SK-N-SH (cell line): ENCODE results near the gene FRYL. TPM values are rescaled to one million over a fixed set of nuclear protein-coding genes. Genes with fewer than 3 reads are reported as not detected.

ENCODE experiments used
- CTCF ChIA-PET: fragments of 300-600, 350-600 bp; formaldehyde crosslinking; extraction: SDS; loops from one replicate; lab custom pipeline; 2021; lab: Yijun Ruan, JAX
- POLR2A ChIA-PET: fragments of 350-600 bp; sonication (Branson Sonifier 250); formaldehyde crosslinking; extraction: SDS; loops from one replicate; lab custom pipeline; 2020; ENCODE audit warnings: antibody characterized with exemption, inconsistent platforms; lab: Yijun Ruan, JAX
- DNase-seq: peaks from one replicate; pipeline ENCODE4 v3.0.0; 2012
- H2AFZ ChIP-seq: fragments of 200-600 bp; sonication (generic); 2 replicates; pipeline ENCODE4 v1.8.1; 2016; ENCODE audit warnings: antibody characterized with exemption, mild to moderate bottlenecking, low read depth
- H3F3A ChIP-seq: fragments of 200-600 bp; sonication (generic); replicated peaks from 2 replicates; pipeline ENCODE3; 2016; ENCODE audit warnings: antibody characterized with exemption, mild to moderate bottlenecking; ENCODE audit not compliant: insufficient read depth
- H3K27ac ChIP-seq, 2 experiments: fragments of 200-500 bp in 1 of 2; fragments of 200-600 bp in 1 of 2; sonication (Bioruptor generic) in 1 of 2; sonication (generic), shearing (Covaris generic) in 1 of 2; 2 replicates each; pipeline versions ENCODE4 v1.5.1 to v1.6.1; 2014 to 2016; ENCODE audit warnings: low read depth in 2 of 2, inconsistent platforms in 1 of 2, low read length in 1 of 2, mild to moderate bottlenecking in 1 of 2, mixed read lengths in 1 of 2
- H3K27me3 ChIP-seq: fragments of 200-600 bp; sonication (generic), shearing (Covaris generic); 2 replicates; pipeline ENCODE4 v1.6.1; 2016; ENCODE audit warnings: mixed run types; ENCODE audit not compliant: insufficient read depth
- H3K36me3 ChIP-seq, 2 experiments: fragments of 200-500 bp in 1 of 2; fragments of 200-600 bp in 1 of 2; sonication (Bioruptor generic) in 1 of 2; sonication (generic) in 1 of 2; replicated peaks in 1 of 2; 2 replicates each; pipeline versions ENCODE3 to v1.5.1; 2014 to 2016; ENCODE audit warnings: low read length in 1 of 2, mild to moderate bottlenecking in 1 of 2; ENCODE audit not compliant: insufficient read depth in 2 of 2, control insufficient read depth in 1 of 2
- H3K4me1 ChIP-seq, 2 experiments: fragments of 200-500 bp in 1 of 2; fragments of 200-600 bp in 1 of 2; sonication (Bioruptor generic) in 1 of 2; sonication (generic), shearing (Covaris generic) in 1 of 2; 2 replicates each; pipeline versions ENCODE4 v1.5.1 to v1.6.1; 2014 to 2016; ENCODE audit warnings: low read depth in 1 of 2, low read length in 1 of 2, mixed run types in 1 of 2; ENCODE audit not compliant: insufficient read depth in 2 of 2, control insufficient read depth in 1 of 2
- H3K4me2 ChIP-seq: fragments of 200-600 bp; sonication (generic), shearing (Covaris generic); 2 replicates; pipeline ENCODE4 v1.6.1; 2017; ENCODE audit warnings: mixed run types
- H3K4me3 ChIP-seq, 2 experiments: fragments of 200-500 bp in 1 of 2; fragments of 200-600 bp in 1 of 2; sonication (Bioruptor generic) in 1 of 2; sonication (generic), shearing (Covaris generic) in 1 of 2; 2 replicates each; pipeline versions ENCODE4 v1.5.1 to v1.8.1; 2014 to 2016; ENCODE audit warnings: low read depth in 2 of 2, inconsistent platforms in 1 of 2, low read length in 1 of 2, mild to moderate bottlenecking in 1 of 2, mixed read lengths in 1 of 2, moderate library complexity in 1 of 2
- H3K79me2 ChIP-seq: fragments of 200-600 bp; sonication (generic); 2 replicates; pipeline ENCODE4 v1.8.1; 2017; ENCODE audit warnings: mild to moderate bottlenecking; ENCODE audit not compliant: insufficient read depth
- H3K9ac ChIP-seq: fragments of 200-600 bp; sonication (generic); 2 replicates; pipeline ENCODE4 v1.6.1; 2017; ENCODE audit warnings: mixed run types
- H3K9me2 ChIP-seq: fragments of 200-600 bp; sonication (generic); 2 replicates; pipeline ENCODE4 v1.6.1; 2017; ENCODE audit warnings: mixed run types
- H3K9me3 ChIP-seq: fragments of 200-600 bp; sonication (generic); 2 replicates; pipeline ENCODE4 v1.6.1; 2017; ENCODE audit warnings: mixed run types, mild to moderate bottlenecking, moderate library complexity
- H4K20me1 ChIP-seq: fragments of 200-600 bp; sonication (generic); 2 replicates; pipeline ENCODE4 v1.6.1; 2017; ENCODE audit warnings: mild to moderate bottlenecking, mixed run types; ENCODE audit not compliant: insufficient read depth
- CHD2 ChIP-seq: fragments of 150-350 bp; IDR thresholded peaks from 2 replicates; pipeline ENCODE4 v1.6.1; 2018; ENCODE audit warnings: low read length; ENCODE audit not compliant: partially characterized antibody
- EP300 ChIP-seq, 2 experiments: IDR thresholded peaks; 2 replicates each; pipeline versions ENCODE4 v1.4.0 to v1.6.1; 2012; ENCODE audit warnings: borderline replicate concordance in 1 of 2, low read depth in 1 of 2, low read length in 1 of 2
- EZH2phosphoT487 ChIP-seq: fragments of 200-600 bp; sonication (generic); IDR thresholded peaks from 2 replicates; pipeline ENCODE4 v1.6.1; 2017; ENCODE audit warnings: low read depth, mixed run types, mild to moderate bottlenecking, antibody characterized with exemption, moderate library complexity, borderline replicate concordance
- FOXM1 ChIP-seq: IDR thresholded peaks from 2 replicates; pipeline ENCODE4 v1.4.0; 2012; ENCODE audit warnings: low read depth, mild to moderate bottlenecking
- GABPA ChIP-seq: IDR thresholded peaks from 2 replicates; pipeline ENCODE4 v1.4.0; 2012; ENCODE audit warnings: low read depth, mild to moderate bottlenecking
- MXI1 ChIP-seq: IDR thresholded peaks from 2 replicates; pipeline ENCODE4 v1.6.1; 2012; ENCODE audit warnings: mild to moderate bottlenecking, low read depth, low read length, improper control_type of control experiment
- NFIC ChIP-seq: IDR thresholded peaks from 2 replicates; pipeline ENCODE4 v1.4.0; 2012; ENCODE audit warnings: borderline replicate concordance
- NRF1 ChIP-seq: IDR thresholded peaks from 2 replicates; pipeline ENCODE4 v1.6.1; 2012; ENCODE audit warnings: low read depth, mild to moderate bottlenecking, low read length
- POLR2AphosphoS5 ChIP-seq: IDR thresholded peaks from 2 replicates; pipeline ENCODE4 v1.6.1; 2012; ENCODE audit warnings: low read depth, low read length
- RAD21 ChIP-seq: IDR thresholded peaks from 2 replicates; pipeline ENCODE4 v1.6.1; 2012; ENCODE audit warnings: mild to moderate bottlenecking, low read length
- RFX5 ChIP-seq: IDR thresholded peaks from 2 replicates; pipeline ENCODE4 v1.6.1; 2012; ENCODE audit warnings: mild to moderate bottlenecking, improper control_type of control experiment, low read length
- RXRA ChIP-seq: IDR thresholded peaks from 2 replicates; pipeline ENCODE4 v1.4.0; 2012; ENCODE audit warnings: low read depth, mild to moderate bottlenecking, borderline replicate concordance
- SIN3A ChIP-seq: IDR thresholded peaks from 2 replicates; pipeline ENCODE4 v1.6.1; 2012; ENCODE audit warnings: low read depth, mild to moderate bottlenecking, low read length, moderate library complexity, borderline replicate concordance
- SMC3 ChIP-seq: IDR thresholded peaks from 2 replicates; pipeline ENCODE4 v1.6.1; 2012; ENCODE audit warnings: low read depth, low read length, improper control_type of control experiment
- USF2 ChIP-seq: fragments of 150-350 bp; IDR thresholded peaks from 2 replicates; pipeline ENCODE4 v1.6.1; 2017; ENCODE audit warnings: antibody characterized with exemption, low read length, low read depth, borderline replicate concordance
- YY1 ChIP-seq: IDR thresholded peaks from 2 replicates; pipeline ENCODE4 v1.4.0; 2012; ENCODE audit warnings: low read depth, mild to moderate bottlenecking
- WGBS: methylation state at CpG from one replicate; pipeline ENCODE4 v1.1.6; 2017; ENCODE audit warnings: low lambda C conversion rate; 5-methylcytosine and 5-hydroxymethylcytosine counted together
- polyA plus RNA-seq, 3 experiments: library from polyadenylated mRNA; depleted of rRNA; stranded (reverse); fragments of >200 nt; gene quantifications; 2 replicates each; pipeline ENCODE4 v1.2.3, GENCODE V29; 2012
- TF ChIP-seq, protein P1 (sequence below): IDR thresholded peaks from 2 replicates; pipeline ENCODE4 v1.4.0; 2012; ENCODE audit warnings: low read depth, borderline replicate concordance
- TF ChIP-seq, protein P2 (sequence below): IDR thresholded peaks from 2 replicates; pipeline ENCODE4 v1.4.0; 2012; ENCODE audit warnings: low read depth

FRYL gene
- polyA plus RNA-seq, 1 of the 3 experiments (the other 2 are of a cell fraction), result 8.2 TPM

GRCh38 chr4:48692897-48693296 is 87.2 kb downstream of the FRYL start:
- ChIA-PET POLR2A (no interaction called here), CTCF (interaction anchor here (1.0 kb wide), 1 partner anchor 87 kb away, joined by 3 read pairs; the partner anchor contains the start of gene FRYL)
- Histone ChIP-seq H3K4me3 (no peak overlapping the region), H3K9me3 (no peaks in the 10 kb centered on the region), H3K79me2 (peaks cover 96% of the 10 kb centered on the region), H3K27me3 (no peaks in the 10 kb centered on the region), H3K4me1 (peaks cover 0 to 2% of the 10 kb centered on the region in 2 experiments; a peak in 2 of 4 replicates), H4K20me1 (peaks cover 4% of the 10 kb centered on the region; the same call in 1 of the 2 replicates), H3K36me3 (no peaks in the 10 kb centered on the region), H3K9me2 (no peaks in the 10 kb centered on the region), H3K27ac (no peak overlapping the region), H3K4me2 (no peak overlapping the region), H2AFZ (no peak overlapping the region), H3K9ac (no peak overlapping the region), H3F3A (peaks cover 6% of the 10 kb centered on the region)
- TF ChIP-seq GABPA (no peak), RAD21 (no peak), RXRA (no peak)
- no peak for DNase-seq
- WGBS, result 95% methylated on average over 2 of the region's 2 CpGs

DNA sequence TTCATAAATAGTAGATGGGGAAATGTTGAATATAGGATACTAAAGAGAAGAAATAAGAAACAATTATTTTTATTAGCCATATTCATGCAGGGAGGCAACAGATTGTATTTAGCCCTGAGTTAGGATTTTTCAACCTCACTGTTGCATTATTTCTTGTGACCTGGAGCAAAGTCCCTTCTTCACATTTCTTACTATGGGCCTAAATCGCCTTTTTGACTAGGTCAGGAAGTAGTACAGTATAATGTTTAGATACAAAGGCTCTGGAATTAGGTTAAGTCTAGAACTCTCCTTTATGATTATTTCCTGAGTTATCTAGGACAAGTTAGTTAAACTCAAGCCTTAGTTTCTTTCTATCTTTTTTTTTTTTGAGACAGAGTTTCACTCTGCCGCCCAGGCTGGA is 88.0 kb downstream of the FRYL start:
- Histone ChIP-seq H3F3A (peaks cover 5% of the 10 kb centered on the region), H3K4me3 (no peak overlapping the region), H3K36me3 (no peaks in the 10 kb centered on the region), H2AFZ (no peak overlapping the region), H4K20me1 (peaks cover 4% of the 10 kb centered on the region; the same call in 1 of the 2 replicates), H3K4me1 (no peaks in the 10 kb centered on the region; a peak in 2 of 4 replicates), H3K4me2 (no peak overlapping the region), H3K79me2 (peaks cover 92% of the 10 kb centered on the region), H3K9me3 (no peaks in the 10 kb centered on the region), H3K27ac (no peak overlapping the region), H3K9ac (no peak overlapping the region), H3K27me3 (no peaks in the 10 kb centered on the region), H3K9me2 (no peaks in the 10 kb centered on the region)
- 95% methylated on average over 2 of the region's 2 CpGs for WGBS
- no peak for DNase-seq
- POLR2A ChIA-PET, result no interaction called here
- TF ChIP-seq RFX5 (no peak), EZH2phosphoT487 (no peak), CHD2 (no peak), NRF1 (no peak), FOXM1 (no peak), EP300 (IDR thresholded peaks at IDR 0.05; ENCODE audit: borderline replicate concordance in 1 of 2, low read depth in 1 of 2, low read length in 1 of 2) (no peak), SIN3A (no peak), NFIC (no peak), YY1 (no peak), USF2 (no peak), SMC3 (no peak), POLR2AphosphoS5 (no peak), MXI1 (no peak), RXRA (no peak)
- TF ChIP-seq, protein P1, sequence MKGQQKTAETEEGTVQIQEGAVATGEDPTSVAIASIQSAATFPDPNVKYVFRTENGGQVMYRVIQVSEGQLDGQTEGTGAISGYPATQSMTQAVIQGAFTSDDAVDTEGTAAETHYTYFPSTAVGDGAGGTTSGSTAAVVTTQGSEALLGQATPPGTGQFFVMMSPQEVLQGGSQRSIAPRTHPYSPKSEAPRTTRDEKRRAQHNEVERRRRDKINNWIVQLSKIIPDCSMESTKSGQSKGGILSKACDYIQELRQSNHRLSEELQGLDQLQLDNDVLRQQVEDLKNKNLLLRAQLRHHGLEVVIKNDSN, result no peak
- TF ChIP-seq, protein P2, sequence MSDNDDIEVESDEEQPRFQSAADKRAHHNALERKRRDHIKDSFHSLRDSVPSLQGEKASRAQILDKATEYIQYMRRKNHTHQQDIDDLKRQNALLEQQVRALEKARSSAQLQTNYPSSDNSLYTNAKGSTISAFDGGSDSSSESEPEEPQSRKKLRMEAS, result no peak
- CTCF ChIA-PET, result no interaction called here
